GM18907 (cell line): ENCODE data around the gene ADGRL3.
"Not testable (repeated sequence)": the region's sequence is repeated elsewhere in the genome, so short reads cannot be mapped to it uniquely, and the experiment has no call there.

Experiments used
- ATAC-seq: cut with Tn5 transposase; IDR thresholded peaks from one replicate; pipeline ENCODE4 v1.9.1; 2021; ENCODE audit warnings: mild to moderate bottlenecking, moderate library complexity; ENCODE audit not compliant: unreplicated experiment

Gene ADGRL3

DNA sequence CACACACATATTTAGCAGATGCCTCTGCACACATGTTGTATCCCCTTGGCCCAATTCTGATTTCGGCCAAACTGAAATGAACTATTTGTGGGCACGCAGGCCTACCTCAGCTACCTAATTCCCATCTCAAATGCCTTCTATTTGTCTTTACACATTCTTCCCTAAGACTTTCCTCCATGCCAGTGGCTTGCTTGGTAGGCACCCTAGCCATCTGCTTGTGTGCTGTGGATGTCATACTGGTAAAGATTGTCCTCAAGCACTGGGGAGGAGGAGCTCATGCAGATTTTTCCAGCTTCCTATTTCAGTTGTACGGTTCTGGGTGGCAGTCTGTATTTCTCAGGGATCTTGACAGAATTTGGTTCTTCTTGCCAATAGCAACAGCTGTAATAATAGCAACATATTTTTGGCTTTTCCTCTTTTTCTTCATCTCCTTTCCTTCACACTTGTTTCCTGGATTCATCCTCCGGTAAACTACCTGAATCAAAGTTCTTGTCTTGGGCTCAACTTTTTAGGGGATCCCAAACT, 514.3 kb downstream of the ADGRL3 start:
- no peak for ATAC-seq

DNA sequence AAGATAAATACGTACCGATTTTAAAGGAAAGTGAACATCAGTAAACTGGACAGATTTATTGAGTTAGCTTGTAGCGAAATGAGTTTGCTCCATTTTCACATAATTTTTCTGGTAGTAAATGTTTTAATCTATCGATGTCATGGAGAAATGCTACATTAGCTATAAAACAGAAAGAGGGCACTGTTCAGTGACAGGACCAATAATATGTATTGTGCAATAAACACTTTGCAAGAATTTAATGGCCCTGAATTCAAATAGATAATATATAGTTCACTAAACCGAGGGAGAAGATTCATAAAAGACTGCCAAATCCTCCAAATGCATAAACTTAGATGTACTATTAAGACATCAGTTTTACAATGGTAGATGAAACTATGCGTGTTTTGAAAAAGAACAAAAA, 516.3 kb downstream of the ADGRL3 start:
- no peak for ATAC-seq

DNA sequence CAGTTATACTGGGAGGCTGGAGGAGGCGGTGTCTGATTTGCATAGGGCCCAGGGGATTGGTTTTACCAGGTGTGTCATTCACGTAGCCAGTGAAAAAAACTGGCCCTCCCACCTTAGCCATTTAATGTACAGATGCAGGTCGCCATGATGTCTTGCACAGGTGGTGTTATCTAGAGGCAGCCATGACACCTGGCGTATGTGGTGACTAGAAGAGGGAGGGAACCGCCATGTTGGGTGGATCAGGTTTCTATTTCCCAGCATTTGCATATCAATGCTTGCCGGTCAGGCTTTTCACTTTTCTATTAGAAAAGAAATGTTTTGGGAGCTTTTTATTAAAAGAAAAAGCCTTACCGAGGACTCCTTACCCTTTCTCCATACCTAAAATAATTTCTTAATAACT, 523.4 kb downstream of the ADGRL3 start:
- no peak for ATAC-seq

DNA sequence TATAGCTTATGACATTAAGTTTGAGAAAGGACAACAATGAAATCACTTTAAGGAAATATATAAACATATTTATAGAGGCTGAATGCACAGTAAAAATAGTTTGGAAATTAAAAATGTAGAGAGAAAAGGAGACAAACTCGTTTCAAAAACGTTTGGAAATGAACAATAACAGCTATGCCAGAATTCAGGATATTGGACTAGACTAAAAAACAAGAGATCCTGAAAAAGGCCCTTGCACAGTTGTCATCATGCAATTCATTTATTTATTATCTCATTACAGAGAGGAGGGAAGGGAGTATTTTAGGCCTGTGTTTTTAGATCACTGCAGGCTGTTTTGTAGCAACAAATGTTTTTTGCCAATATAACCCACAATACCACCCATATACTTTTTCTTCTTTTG, 527.2 kb downstream of the ADGRL3 start:
- no peak for ATAC-seq

DNA sequence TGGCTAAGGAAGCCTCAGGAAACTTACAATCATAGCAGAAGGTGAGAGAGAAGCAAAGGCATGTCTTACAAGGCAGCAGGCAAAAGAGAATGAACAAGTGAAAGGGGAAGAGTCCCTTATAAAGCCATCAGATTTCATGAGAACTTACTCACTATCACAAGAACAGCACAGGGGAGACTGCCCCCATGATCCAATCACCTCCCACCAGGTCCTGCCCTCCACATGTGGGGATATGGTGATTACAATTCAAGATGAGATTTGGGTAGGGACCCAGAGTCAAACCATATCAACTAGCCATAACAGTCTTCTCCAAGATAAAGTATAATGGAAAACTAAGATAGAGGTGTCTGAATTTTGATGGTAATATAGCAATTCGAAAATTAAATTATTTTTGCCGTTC, 534.3 kb downstream of the ADGRL3 start:
- no peak for ATAC-seq

DNA sequence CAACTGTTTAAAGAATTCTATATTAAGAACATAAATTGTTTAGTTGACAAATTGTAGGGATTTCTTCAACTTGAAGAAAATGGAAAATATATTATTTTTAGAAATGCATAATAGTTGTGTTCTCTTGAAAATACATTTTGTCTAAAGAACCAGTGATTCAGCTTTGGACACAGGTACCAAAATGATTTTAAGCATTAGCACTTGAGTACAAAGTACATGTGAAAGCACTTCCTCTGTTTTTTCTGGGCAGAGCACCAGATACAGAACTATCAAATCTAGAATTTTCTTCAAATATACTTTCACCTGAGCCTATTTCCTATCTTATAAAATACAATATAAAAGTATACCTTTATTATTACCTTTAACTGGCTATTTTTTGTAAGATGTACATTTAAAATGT, 539.8 kb downstream of the ADGRL3 start:
- ATAC-seq, result no peak

DNA sequence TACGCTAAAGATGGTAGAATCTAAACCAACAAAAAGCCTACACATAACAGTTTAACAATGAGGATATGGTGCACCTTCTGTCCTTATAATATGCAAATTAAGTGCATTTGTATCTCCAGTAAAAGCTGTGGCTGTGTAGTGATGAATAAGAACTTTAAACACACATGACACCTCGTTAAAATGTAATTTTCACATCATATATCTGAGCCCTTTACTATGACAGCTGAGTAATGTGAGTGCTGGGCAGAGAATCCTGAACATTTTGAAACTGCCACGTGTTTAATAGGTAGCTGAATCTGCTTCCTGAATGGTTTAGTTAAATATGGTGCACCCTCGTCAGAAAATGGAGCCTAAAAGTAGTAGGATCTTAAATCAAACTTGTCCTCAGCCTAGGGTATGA, 540.8 kb downstream of the ADGRL3 start:
- ATAC-seq, result no peak

DNA sequence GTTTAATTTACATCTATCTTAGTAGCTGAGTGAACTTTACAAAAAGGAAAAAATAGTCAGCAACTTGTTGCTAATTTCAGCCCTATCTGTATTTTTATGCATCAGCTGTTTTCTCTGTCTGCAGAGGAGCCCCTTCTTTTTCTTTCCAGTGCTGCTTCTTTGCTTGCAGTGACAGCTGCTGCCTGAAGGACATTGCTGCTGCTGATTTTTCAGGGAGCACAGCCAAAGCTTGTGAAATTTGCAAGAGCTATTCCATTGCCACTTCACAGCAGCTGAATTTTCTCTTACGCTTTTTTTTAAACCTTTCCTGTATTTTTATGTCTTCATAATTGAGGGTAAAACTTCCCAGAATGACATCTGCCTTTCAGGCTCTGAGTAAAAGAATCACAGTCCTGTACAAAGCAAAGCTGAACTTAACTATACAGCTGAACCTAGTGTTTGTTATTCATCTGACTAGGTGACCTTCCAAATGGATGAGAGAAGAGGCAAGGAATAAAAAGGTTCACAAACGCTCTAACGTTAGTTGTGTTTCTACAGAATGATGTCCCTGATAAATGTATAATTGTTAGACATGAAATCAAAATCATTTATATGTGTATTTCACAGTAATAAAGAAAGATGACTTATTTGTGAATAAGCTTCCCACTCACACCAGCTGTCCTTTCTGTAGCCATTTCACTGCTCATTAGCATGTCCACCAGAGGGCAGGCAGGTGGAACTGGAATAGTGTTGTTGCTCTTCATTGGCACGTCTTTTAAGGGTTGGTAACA, 541.4 kb downstream of the ADGRL3 start:
- no peak for ATAC-seq

DNA sequence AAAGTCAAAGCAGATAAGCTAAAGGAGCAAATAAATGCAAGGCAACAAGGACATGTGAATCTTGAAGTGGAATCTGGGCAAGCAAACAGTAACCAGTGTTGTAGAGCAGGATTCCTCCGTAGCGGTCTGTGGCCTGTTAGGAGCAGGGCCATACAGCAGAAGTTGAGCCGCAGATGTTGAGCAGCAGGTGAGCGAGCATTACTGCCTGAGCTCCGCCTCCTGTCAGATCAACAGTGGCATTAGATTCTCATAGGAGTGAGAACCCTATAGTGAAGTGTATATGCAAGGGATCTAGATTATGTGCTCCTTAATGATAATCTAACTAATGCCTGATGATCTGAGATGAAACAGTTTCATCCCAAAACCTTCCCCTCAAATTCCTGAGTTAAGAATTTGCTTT, 550.7 kb downstream of the ADGRL3 start:
- no peak for ATAC-seq

DNA sequence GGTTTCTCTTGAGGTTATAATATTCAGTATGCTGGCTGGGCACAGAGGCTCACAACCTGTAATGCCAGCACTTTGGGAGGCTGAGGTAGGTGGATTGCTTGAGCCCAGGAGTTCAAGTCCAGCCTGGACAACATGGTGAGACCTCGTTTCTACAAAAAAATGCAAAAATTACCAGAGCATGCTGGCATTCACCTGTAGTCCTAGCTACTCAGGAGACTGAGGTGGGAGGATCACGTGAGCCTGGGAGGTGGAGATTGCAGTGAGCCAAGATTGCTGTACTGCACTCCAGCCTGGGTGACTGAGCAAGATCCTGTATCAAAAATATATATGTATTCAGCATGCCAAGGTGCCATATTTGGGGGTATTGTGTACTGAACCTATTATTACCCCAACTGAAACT, 552.5 kb downstream of the ADGRL3 start:
- no peak for ATAC-seq

DNA sequence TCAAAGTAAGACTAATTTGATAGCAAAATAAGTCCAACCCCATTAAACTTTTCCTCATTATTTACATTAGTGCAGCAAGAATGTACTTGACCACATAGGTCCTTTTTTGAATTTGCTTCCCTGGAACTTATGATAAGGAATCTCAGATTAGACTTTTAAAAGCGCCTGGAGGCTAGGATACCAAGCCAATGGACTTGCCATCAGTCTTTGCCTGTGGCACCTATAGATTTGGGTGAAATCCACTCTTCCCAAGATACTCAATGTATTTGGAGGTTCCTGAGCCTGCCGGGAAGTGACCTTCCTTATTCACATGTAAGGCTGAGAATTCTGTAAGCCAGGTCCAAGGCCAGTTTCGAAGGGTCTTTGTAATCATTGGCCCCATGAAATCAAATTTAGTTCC, 553.6 kb downstream of the ADGRL3 start:
- no peak for ATAC-seq

DNA sequence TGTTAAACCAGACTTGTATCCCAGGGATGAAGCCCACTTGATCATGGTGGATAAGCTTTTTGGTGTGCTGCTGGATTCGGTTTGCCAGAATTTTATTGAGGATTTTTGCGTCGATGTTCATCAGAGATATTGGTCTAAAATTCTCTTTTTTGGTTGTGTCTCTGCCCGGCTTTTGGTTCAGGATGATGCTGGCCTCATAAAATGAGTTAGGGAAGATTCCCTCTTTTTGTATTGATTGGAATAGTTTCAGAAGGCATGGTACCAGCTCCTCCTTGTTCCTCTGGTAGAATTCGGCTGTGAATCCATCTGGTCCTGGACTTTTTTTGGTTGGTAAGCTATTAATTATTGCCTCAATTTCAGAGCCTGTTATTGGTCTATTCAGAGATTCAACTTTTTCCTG, 556.8 kb downstream of the ADGRL3 start:
- not testable (repeated sequence) for ATAC-seq

DNA sequence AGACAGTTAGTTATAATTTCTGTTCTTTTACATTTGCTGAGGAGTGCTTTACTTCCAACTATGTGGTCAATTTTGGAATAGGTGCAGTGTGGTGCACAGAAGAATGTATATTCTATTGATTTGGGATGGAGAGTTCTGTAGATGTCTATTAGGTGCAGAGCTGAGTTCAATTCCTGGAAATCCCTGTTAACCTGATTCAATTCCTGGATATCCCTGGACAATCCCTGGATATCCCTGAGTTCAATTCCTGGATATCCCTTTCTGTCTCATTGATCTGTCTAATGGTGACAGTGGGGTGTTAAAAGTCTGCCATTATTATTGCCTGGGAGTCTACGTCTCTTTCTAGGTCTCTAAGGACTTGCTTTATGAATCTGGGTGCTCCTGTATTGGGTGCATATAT, 557.9 kb downstream of the ADGRL3 start:
- ATAC-seq, result not testable (repeated sequence)

DNA sequence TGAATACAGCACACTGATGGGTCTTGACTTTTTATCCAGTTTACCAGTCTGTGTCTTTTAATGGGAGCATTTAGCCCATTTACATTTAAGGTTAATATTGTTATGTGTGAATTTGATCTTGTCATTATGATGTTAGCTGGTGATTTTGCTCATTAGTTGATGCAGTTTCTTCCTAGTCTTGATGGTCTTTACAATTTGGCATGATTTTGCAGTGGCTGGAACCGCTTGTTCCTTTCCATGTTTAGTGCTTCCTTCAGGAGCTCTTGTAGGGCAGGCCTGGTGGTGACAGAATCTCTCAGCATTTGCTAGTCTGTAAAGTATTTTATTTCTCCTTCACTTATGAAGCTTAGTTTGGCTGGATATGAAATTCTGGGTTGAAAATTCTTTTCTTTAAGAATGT, 558.5 kb downstream of the ADGRL3 start:
- not testable (repeated sequence) for ATAC-seq

DNA sequence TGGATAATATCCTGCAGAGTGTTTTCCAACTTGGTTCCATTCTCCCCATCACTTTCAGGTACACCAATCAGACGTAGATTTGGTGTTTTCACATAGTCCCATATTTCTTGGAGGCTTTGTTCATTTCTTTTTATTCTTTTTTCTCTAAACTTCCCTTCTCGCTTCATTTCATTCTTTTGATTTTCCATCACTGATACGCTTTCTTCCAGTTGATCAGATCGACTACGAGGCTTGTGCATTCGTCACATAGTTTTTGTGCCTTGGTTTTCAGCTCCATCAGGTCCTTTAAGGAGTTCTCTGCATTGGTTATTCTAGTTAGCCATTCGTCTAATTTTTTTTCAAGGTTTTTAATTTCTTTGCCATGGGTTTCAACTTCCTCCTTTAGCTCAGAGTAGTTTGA, 559.1 kb downstream of the ADGRL3 start:
- ATAC-seq, result not testable (repeated sequence)

DNA sequence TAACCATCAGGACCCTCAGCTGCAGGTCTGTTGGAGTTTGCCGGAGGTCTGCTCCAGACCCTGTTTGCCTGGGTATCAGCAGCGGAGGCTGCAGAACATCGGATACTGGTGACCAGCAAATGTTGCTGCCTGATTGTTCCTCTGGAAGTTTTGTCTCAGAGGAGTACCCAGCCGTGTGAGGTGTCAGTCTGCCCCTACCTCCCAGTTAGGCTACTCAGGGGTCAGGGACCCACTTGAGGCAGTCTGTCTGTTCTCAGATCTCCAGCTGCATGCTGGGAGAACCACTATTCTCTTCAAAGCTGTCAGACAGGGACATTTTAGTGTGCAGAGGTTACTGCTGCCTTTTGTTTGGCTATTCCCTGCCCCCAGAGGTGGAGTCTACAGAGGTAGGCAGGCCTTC, 559.8 kb downstream of the ADGRL3 start:
- not testable (repeated sequence) for ATAC-seq

DNA sequence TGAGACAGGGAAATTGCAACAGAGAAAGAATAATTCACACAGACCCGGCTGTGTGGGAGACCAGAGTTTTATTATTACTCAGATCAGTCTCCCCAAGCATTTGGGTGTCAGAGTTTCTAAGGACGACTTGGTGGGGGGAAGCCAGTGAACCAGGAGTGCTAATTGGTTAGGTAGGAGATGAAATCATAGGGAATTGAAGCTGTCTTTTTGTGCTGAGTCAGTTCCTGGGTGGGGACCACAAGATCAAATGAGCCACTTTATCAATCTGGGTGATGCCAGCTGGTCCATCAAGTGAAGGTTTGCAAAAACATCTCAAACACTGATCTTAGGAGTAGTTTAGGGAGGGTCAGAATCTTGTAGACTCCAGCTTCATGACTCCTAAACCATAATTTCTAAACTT, 560.7 kb downstream of the ADGRL3 start:
- no peak for ATAC-seq

DNA sequence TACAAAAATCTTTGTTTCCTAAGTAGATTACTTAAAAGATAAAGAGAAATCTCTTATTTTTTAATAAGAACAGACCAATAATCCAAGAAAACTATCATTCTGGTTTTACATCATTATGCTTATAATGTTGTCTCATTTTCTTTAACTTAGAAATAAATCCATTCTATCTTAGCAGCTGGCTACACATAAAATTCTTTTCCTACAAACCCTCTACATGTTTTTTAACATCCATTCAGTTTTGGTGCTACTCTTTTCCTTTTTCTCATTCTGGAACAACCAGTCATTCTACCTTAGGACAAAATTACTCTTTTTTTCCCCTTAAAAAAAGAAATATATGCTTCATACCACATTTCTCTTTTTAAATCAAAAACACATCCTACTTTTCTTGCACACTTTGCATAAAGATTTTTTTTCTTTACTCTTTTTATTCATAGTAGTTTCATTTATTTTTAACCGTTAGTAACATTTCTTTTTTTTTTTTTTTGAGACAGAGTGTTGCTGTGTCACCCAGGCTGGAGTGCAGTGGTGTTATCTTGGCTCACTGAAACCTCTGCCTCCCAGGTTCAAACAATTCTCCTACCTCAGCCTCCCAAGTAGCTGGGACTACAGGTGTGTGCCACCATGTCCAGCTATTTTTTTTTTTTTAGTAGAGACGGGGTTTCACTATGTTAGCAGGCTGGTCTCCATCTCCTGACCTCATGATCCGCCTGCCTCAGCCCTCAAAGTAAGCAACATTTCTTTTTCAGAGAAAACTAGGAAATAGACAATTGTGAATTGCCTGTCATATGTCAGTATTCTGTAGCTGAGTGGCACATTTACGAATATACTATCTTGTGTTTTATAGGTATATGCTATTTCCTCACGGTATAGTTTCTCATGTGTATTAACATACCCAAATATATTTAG, 562.8 kb downstream of the ADGRL3 start:
- no peak for ATAC-seq

DNA sequence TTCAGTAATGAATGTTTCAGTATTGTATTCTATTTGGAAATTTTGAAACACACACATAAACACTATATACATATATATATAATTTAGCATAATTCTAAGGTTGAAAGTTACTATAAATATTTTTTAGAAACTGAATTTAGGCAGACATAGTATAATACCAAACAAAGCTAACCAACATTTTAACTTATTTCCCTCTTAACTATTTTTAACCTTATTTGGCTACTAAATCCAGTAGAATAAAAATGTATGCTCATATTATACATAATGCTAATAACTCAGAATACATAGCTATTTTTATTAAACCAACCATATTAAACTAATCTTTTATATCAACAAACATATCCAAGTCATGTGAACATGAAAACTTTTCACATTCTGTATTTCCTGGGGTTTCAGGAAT, 563.6 kb downstream of the ADGRL3 start:
- no peak for ATAC-seq

DNA sequence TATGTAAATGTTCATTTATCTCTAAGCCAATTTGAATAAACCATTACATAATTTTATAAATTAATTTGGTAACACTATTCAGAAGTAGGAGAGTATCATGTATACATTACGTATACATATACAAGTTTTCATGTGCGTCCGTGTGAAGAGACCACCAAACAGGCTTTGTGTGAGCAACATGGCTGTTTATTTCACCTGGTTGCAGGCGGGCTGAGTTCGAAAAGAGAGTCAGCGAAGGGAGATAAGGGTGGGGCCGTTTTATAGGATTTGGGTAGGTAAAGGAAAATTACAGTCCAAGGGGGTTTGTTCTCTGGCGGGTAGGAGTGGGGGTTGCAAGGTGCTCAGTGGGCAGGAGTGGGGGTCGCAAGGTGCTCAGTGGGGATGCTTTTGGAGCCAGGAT, 564.0 kb downstream of the ADGRL3 start:
- ATAC-seq, result not testable (repeated sequence)

DNA sequence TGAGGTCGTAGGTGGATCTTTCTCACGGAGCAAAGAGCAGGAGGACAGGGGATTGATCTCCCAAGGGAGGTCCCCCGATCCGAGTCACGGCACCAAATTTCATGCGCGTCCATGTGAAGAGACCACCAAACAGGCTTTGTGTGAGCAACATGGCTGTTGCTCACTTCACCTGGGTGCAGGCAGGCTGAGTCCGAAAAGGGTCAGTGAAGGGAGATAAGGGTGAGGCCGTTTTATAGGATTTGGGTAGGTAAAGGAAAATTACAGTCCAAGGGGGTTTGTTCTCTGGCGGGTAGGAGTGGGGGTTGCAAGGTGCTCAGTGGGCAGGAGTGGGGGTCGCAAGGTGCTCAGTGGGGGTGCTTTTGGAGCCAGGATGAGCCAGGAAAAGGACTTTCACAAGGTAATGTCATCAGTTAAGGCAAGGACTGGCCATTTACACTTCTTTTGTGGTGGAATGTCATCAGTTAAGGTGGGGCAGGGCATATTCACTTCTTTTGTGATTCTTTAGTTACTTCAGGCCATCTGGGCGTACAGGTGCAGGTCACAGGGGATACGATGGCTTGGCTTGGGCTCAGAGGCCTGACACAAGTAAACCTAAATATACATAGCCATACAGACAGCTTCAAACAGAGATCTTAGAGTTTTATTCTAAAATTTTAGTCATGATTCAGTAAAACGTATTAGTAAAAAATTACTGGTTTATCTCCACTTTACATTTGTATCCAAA, 569.5 kb downstream of the ADGRL3 start:
- not testable (repeated sequence) for ATAC-seq
